ENCODE results near the gene SOCS4.

Gene SOCS4

DNA sequence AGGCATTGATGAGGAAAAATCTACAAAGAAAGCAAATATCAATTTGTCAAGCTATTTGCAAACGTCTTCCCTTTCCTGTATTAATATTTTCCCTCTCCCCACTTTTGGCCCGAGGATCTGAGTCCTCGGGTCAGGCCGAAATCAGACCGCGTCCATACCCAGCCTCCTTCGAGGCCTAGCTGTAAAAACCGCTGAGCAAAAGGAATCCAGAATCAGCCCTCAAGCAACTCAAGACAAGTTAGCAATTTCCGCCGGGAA is 24.1 kb downstream of the SOCS4 start:
- peak overlapping the region; percentile 11 to 38 for H3K4me3 ChIP-seq (replicated peaks in 1 of 2; ENCODE audit: low read depth in 2 of 2, low read length in 2 of 2)
- DNase-seq (ENCODE audit: low read depth in 2 of 2): no peak
- TF ChIP-seq, protein P1, sequence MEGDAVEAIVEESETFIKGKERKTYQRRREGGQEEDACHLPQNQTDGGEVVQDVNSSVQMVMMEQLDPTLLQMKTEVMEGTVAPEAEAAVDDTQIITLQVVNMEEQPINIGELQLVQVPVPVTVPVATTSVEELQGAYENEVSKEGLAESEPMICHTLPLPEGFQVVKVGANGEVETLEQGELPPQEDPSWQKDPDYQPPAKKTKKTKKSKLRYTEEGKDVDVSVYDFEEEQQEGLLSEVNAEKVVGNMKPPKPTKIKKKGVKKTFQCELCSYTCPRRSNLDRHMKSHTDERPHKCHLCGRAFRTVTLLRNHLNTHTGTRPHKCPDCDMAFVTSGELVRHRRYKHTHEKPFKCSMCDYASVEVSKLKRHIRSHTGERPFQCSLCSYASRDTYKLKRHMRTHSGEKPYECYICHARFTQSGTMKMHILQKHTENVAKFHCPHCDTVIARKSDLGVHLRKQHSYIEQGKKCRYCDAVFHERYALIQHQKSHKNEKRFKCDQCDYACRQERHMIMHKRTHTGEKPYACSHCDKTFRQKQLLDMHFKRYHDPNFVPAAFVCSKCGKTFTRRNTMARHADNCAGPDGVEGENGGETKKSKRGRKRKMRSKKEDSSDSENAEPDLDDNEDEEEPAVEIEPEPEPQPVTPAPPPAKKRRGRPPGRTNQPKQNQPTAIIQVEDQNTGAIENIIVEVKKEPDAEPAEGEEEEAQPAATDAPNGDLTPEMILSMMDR (IDR thresholded peaks at IDR 0.05; ENCODE audit: low read depth, low read length): no peak

DNA sequence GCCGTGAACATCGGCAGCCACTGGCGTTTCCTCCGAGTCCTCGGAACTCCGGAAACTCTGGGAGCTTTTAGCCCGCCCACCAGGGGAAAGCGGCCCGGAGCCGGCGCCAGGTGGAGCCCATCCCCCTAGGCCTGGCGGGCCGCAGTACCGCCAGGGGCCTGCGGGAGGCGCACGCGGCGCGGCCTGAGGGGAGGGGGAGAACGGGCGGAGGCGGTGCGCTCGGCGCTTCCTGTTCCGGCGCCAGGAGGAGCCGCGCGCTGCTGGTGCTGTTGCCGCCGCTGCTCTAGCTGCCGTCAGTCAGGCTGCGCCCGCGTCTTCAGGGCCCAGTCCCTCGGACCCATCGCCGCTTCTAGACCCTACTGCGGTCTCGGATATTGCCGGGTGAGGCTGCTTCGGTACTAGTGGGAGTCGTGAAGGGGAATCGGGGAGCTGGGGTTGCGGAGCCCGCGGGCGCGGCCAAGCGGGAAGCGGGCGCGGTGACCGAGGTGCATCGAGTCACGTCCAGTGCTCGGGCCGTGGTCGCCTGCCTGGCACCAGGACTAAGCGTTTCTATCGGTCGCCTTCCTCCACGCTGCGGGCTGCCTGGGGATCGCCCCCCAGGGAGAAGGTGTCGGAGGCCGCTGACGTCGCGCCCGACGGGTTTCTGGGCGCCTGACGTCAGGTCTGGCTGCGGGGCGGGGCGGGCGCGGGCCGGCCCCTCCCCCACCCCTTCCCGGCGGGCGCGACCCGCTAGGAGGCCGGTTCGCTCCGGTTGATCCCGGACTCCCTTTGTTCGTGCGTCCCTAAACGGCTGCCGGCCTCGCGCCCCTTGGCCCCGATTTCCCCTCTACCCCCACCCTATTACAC is 24.6 kb downstream of the SOCS4 start, which contains the start of gene MAPK1IP1L:
Gene MAPK1IP1L, plus strand, starts transcription at position 225 of the 846 bp plus-strand sequence. CDS start 10,037 bp downstream, outside the sequence.
- peak within 1 kb of the TSS; percentile 93 to 99 for H3K4me3 ChIP-seq (replicated peaks in 1 of 2; ENCODE audit: low read depth in 2 of 2, low read length in 2 of 2)
- peak; percentile 93 to 95 for DNase-seq (ENCODE audit: low read depth in 2 of 2)
- TF ChIP-seq, protein P1 (IDR thresholded peaks at IDR 0.05; ENCODE audit: low read depth, low read length): peak; percentile 61

DNA sequence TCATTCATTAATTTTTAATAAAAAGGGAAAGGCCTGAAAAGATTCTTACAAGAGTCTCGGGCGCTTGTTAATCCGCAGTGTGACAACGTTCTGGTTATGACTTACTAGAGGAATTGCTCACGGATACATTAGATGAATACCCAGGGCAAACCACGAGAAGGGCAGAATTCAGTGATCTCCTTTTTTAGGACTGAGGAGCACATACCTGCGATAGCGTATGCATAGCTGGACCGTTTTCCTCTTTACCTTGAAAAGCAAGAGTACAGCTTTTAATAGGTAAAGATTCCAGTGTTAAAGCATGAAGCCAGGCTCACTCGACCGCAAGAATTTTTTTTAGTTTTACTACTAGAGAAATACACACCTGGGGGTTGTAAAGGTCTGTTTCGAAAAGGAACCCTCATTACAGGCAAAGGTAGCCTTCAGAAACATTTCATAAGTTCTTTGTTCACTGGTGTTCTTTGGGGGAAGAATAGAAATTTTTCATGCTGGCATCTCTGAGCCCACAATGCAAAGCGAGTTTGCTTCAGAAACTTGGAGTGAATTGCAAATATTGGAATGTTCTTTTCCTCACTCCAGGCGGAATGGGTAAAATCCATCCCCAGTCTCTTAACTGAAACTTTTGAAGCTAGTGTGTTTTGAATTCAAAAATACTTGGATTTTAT is 25.4 kb downstream of the SOCS4 start:
- peak overlapping the region; percentile 93 to 99 for H3K4me3 ChIP-seq (replicated peaks in 1 of 2; ENCODE audit: low read depth in 2 of 2, low read length in 2 of 2)
- peak; percentile 41 to 57 for DNase-seq (ENCODE audit: low read depth in 2 of 2)
- TF ChIP-seq, protein P1 (IDR thresholded peaks at IDR 0.05; ENCODE audit: low read depth, low read length): no peak

DNA sequence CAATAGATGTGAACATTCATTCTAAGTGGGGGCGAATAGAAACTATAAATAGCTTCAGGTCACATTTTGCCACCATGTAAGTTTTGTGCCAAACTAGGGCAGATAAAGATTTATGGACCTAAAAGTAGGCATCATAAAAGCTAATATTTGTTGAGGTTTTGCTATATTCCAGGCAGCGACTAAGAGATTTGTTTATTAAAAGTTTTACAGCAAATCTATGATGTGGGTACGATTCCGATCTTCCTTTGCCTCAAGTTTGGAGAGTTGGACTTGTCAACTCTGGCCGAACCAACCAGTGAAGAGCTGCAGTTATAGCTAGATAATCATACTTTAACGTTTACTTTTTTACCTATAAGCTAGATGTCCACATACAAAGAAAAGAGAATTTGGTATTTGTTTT is 26.0 kb downstream of the SOCS4 start:
- TF ChIP-seq, protein P1 (IDR thresholded peaks at IDR 0.05; ENCODE audit: low read depth, low read length): no peak
- peak overlapping the region; percentile 93 to 99 for H3K4me3 ChIP-seq (replicated peaks in 1 of 2; ENCODE audit: low read depth in 2 of 2, low read length in 2 of 2)
- no peak for DNase-seq (ENCODE audit: low read depth in 2 of 2)

DNA sequence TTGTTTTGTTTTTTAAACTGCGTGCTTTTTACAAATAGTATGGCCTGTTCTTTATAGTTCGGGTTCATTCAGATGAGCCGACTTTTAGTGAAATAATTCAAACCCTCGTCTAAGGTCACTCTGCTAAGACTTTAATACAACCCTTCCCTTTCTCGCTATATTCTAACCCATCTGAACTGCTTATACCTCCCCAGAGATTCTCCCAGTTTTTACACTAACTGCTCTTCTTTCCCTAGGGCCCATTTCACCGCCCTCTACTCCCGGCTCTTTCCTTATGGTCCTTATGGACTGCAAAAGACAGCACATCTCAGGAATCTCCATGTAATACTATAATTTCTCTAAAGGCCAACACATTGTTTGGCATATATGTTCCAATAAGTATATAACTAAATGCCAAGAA is 26.5 kb downstream of the SOCS4 start:
- no peak for DNase-seq (ENCODE audit: low read depth in 2 of 2)
- peak overlapping the region in 1 of 2 donors; percentile 99 for H3K4me3 ChIP-seq (replicated peaks in 1 of 2; ENCODE audit: low read depth in 2 of 2, low read length in 2 of 2)
- TF ChIP-seq, protein P1 (IDR thresholded peaks at IDR 0.05; ENCODE audit: low read depth, low read length): no peak

DNA sequence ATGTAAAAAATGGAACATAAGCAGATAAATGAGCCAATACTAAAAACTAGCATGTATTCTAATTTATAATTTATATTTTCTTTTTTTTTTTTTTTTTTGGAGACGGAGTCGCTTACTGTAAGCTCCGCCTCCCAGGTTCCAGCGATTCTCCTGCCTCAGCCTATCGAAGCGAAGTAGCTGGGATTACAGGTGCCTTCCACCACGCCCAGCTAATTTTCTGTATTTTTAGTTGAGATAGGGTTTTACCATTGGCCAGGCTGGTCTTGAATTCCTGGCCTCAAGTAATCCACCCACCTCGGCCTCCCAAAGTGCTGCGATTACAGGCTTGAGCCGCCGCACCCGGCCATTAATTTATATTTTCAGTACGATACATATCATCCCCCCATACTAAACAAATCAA is 27.1 kb downstream of the SOCS4 start:
- H3K4me3 ChIP-seq (replicated peaks in 1 of 2; ENCODE audit: low read depth in 2 of 2, low read length in 2 of 2): no peak overlapping the region
- no peak for DNase-seq (ENCODE audit: low read depth in 2 of 2)
- TF ChIP-seq, protein P1 (IDR thresholded peaks at IDR 0.05; ENCODE audit: low read depth, low read length): no peak

Measured in cardiac fibroblast (primary cell).